Ramos (cell line): ENCODE data around the gene TCERG1L.

Experiments used
- in situ Hi-C: fragments of 300-500 bp; cut with MboI; formaldehyde crosslinking; loops from one replicate; pipeline ENCODE4 v1.14.3; 2022; ENCODE audit warnings: low sequenced_read_pairs; ENCODE audit not compliant: unreplicated experiment

The TCERG1L gene

DNA sequence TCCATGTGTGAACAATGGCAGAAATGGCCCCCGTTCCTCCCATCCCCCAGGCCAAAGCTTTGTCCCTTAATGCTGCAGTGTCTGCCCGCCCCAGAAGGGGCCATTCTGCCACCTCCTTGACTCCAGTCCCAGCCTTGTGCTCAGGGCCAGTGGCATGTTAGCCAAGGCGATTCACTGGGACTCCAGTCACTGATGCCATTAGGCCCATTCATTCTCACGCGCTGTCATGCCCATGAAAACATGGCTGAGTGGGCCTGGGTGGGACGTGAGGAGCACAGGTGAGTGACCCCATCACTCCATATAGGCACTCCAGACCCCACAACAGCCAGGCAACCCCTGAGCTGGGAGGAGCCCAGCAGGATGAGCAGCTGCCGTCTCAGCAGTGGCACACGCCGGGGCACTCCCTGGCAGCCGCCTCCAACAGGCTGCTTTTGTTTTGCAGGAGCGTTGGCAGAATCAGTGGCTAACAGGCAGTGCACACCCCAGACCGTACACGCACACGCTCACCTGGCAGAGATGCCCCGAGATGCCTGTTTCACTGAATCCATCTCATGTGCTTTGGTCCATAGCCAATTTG is 79.5 kb downstream of the TCERG1L start:
- in situ Hi-C loops = no loop called here

DNA sequence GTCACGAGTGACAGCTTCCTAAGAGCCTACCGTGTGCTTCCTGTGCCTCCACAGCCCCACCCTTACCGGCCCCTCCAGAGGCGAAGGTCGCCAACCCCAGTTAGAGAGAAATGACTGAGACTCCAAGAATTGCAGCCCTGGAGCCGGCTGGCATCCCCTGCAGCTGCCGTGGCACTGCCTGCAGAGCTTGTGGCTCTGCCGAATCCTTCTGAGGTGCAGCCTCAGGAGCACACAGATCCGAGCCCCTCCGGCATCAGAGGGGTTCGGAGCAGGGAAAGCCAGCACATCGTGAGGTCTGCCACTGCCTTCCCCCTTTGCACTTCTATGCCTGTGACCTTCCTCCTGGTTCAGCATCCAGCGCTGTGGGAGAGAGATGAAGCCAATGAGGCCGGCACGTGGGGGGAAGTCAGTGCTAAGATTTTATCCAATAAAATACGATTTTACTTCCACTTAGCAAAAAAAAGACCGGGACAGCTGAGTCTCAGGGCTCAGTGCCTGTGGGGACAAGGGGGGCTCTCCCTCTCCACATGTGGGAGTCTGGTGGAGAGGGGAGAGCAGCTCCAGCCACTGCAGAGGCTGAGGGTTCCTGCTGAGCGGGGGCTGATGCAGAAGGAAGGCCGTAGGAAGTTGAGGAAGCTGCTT is 80.1 kb downstream of the TCERG1L start:
- in situ Hi-C loops = no loop called here

DNA sequence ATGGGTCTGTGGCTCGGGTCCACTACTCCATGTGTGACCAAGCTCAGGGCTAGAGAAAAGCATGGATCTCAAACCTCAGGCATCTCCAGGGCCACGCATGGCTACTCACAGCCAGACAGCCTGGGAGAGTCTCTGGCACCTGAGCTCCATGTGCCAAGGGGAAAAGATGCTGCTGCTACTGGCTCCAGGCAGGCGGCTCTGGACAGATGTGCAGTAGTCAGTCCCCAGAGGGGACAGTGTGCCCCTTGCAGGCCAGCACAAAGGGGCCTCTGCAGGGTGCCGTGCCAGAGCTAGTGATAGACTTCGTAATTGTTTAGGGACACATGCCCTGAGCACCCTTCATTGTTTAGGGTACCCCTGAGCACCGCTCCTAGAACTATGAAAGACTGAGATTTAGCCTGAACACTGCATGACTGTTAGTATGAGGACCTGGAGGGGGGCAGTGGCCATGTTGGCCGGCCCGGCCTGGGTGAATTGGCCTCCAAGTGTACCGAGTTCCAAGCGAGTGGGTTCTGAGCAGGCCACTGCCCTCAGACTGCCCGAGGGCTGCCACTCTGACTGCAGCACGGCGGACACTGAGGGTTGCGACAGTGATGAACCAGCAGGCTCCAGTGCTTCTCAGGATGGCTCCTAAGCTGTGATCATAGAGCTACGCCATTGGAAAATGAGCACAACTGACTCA is 80.7 kb downstream of the TCERG1L start:
- in situ Hi-C loops = no loop called here

GRCh38 chr10:131230166-131230565 is 81.4 kb downstream of the TCERG1L start:
- in situ Hi-C loops = no loop called here

- in situ Hi-C loops = no loop called here
Measured at GRCh38 chr10:131227163-131227740, 84.3 kb downstream of the TCERG1L start.

- in situ Hi-C loops = no loop called here
Measured at GRCh38 chr10:131226446-131227162, 84.9 kb downstream of the TCERG1L start.

DNA sequence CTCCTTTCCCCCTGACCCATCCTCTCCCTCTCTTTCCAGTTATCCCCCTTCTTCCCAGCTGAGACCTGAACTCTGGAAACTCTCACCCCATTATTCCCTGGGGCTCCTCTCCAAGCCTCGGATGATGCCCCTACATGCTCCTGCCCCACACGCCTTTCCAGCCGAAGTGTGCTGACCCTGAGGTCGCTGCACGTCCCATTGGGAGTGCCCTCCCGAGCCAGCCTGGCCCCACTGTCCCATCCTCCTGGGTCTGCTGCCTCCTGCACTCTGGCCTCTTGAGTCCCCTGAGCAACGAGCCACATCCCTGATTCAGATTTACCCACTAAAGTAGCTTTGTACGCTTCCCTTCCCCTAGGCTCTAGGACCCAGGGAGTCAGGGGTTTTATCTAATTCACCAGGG is 87.4 kb downstream of the TCERG1L start:
- in situ Hi-C loops = no loop called here

DNA sequence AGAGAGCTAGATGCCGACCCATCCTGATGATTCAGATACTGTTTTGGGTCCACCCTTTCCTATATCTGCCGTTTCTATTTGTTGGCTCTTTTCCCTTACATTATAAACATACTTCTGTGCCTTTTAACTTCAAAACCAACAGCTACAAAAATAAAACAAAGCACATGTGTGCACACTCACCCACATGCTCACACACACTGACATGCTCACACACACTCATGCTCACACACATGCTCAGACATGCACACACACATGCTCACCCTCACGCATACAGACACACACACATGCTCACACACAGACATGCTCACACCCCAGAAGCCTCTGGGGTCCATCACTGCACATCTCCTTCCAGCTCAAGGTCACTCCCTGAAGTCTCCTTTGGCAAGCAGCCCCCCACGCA is 88.1 kb downstream of the TCERG1L start:
- in situ Hi-C loops = no loop called here

GRCh38 chr10:131222986-131223385 is 88.5 kb downstream of the TCERG1L start:
- in situ Hi-C loops = no loop called here

DNA sequence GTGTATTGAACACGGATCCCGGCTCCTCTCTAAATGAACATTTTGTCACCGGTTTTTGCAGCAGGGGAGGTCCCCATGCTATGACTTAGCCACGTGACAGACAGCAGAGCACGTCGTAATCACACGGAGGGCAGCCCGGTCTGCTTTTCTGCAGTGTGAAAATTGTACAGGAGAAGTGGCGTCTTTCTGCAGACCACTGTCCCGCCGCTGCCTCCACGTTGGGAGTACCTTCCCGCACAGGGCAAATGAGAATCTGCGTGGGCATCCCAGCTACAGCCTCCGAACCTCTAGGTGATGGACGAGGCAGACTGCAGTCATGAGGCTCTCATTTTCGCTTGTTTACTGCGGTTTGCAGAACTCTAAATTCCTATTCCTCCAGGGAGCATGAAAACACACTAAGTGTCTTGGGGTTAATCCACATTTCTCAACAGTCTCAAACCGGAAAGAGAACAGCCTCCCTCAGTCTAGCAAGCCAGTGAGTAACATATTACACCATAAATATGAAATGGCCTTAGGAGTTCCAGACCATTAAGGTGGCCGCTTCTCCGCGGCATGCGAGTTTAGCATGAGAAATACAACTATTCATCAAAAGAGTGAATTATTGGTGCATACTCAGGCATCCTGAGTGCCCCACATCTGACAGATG is 89.8 kb downstream of the TCERG1L start:
- in situ Hi-C loops = no loop called here

GRCh38 chr10:131220601-131221171 is 90.8 kb downstream of the TCERG1L start:
- in situ Hi-C loops = no loop called here

GRCh38 chr10:131219955-131220489 is 91.5 kb downstream of the TCERG1L start:
- in situ Hi-C loops = no loop called here

DNA sequence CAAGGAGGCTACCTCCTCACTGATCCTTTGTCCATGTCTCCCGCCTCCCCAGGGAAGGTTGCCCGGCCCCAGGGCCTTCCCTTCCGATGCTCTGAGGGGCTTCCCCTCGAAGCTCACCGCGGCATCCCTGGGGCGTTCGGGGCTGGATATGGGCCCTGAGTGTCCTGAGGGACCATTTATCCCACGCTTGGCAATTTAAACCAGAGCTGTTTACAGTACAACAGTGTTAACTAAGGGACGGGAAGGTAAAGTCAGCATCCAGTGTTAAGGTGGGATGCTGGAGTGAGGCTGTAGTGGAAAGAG is 92.0 kb downstream of the TCERG1L start:
- in situ Hi-C loops = no loop called here

GRCh38 chr10:131218811-131219583 is 92.5 kb downstream of the TCERG1L start:
- in situ Hi-C loops = no loop called here

GRCh38 chr10:131216681-131217230 is 94.8 kb downstream of the TCERG1L start:
- in situ Hi-C loops = no loop called here

DNA sequence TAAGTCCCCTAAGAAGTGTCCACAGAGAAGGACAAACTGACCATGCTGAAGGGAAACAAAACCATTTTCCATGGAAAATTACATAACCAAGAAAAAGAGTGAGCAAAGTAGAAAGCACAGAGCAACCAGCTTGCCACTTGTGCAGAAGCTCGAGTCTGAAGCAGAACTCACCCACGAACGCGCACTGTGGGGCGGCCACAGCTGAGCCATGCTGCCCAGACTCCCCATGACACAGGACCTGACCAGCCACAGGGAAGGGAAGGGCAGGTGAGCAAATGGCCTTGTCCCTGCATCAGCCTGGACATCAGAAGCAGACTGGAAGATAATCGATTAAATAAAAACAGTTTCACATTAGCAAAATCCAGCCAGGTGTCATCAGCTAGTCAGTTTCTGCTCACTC is 95.7 kb downstream of the TCERG1L start:
- in situ Hi-C loops = no loop called here

DNA sequence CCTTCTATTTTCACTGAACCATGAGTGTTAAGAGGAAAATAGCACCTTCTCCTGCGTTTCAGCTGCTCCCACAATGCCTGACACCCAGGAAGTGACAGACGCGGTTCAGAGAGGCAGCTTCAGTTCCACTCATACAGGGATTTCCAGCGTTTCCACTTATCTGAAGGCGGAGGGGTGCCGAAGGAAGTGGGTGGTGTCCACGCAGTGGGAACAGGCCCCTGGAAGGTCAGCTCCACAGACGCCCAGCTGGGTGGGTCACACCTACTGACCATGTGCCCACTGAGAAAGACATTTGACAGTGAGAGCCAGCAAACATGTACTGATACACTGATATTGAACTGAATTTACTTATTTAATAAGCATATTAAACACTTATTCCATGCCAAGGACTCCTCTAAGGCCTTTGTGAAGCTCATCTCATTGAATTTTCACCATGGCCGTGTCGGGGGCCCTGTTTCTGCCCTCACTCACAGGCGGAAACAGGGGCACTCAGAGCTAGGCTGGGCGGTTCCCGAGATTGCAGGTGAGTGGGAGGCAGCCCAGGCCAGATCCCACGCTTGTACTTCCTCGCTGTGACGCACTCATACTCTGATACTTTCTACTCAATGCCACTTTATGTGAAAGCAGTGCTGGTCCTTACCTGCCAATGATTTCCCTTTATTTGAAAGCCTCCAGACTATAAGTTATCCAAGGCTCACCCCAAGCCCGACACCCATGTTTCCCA is 96.8 kb downstream of the TCERG1L start:
- in situ Hi-C loops = no loop called here
